Measurements from ENCODE around the gene LRIG1.

LRIG1 gene

GRCh38 chr3:66342717-66343356 is 158.0 kb downstream of the LRIG1 start:
- no peak for DNase-seq

GRCh38 chr3:66338927-66339326 is 161.9 kb downstream of the LRIG1 start:
- DNase-seq: no peak

- DNase-seq: no peak
Observed at GRCh38 chr3:66336333-66336766, 164.5 kb downstream of the LRIG1 start.

GRCh38 chr3:66335671-66336070 is 165.2 kb downstream of the LRIG1 start:
- DNase-seq: no peak
